ENCODE measurements around the gene GMPPB. TPM values are rescaled to one million over a fixed set of nuclear protein-coding genes. Genes with fewer than 3 reads are reported as not detected.

The GMPPB gene
- total and polyA plus RNA-seq, 2 of the 8 experiments (the other 6 are each of a cell fraction or from before 2014, with no cell fraction given): 20.9 to 23.9 TPM

DNA sequence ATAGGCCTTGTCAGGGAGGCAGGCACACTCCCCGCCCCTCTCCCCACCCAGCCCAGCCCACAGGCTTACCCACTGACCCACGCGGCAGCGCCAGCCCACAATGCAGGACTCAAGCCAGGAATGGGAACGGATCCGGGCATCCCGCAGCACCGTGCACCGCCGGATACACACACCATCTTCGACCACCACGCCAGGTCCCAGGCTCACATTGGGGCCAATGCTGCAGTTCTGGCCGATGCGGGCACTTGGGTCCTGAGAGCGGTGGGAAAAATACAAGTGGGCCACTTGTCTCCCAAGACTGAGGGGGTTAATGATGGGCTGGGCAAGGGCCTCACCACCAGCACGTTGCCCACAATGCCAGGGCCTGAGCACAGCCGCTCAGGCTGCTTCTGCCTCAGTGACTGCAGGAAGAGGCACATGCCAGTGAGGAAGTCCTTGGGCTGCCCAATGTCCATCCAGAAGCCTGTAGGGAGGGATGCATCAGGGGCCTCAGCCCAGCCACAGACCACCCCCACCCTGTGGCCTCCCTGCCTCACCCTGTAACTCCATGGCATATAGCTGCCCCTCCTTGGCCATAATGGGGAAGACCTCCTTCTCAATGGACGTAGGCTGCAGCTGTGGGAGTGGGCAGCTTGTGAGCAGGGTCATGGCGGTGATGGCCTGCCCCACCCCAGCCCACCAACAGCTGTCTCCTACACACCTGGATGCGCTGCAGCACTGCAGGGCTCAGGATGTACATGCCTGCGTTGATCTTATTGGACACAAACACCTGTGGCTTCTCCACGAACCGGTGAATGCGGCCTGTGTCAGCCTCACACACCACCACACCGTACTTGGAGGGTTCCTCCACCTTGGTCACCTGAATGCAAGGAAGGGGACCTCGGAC is 1.6 kb downstream of the GMPPB start (continued):
- TF ChIP-seq RBBP5 (IDR thresholded peaks at IDR 0.05; ENCODE audit: borderline replicate concordance, low read depth, low read length): no peak
- TF ChIP-seq NANOG (IDR thresholded peaks at IDR 0.05; ENCODE audit: insufficient read depth, low read depth, low read length, poor library complexity, severe bottlenecking): no peak
- no peak for TF ChIP-seq CEBPB (IDR thresholded peaks at IDR 0.05; ENCODE audit: low read depth, low read length)

Data from H1 (cell line).